Anterior cingulate cortex (tissue), 58 donors: ENCODE data around the gene TIMM9.
"Not testable (repeated sequence)": the region's sequence is repeated elsewhere in the genome, so short reads cannot be mapped to it uniquely, and the experiment has no call there.

ENCODE experiments used
- DNase-seq, 58 donors: peaks; one replicate each; lab custom pipeline; 2025; lab: John Stamatoyannopoulos, UW

Gene TIMM9

GRCh38 chr14:58427281-58428117 is at the start of gene TIMM9, which contains the start of gene KIAA0586:
TIMM9 (minus strand) TSS chr14:58427531; CDS start chr14:58411945, 15,586 bp downstream.
KIAA0586 (plus strand) TSS chr14:58427719; CDS start chr14:58428265, 546 bp downstream.
- peak; percentile 41 to 94 (median 88) for DNase-seq

GRCh38 chr14:58476320-58476719 is 49.0 kb upstream of the TIMM9 start:
- no peak for DNase-seq

- no peak for DNase-seq
Measured at GRCh38 chr14:58469309-58469708, 42.0 kb upstream of the TIMM9 start.

- DNase-seq = no peak
Measured at GRCh38 chr14:58467575-58467974, 40.2 kb upstream of the TIMM9 start.

- DNase-seq = no peak
Measured at GRCh38 chr14:58466459-58466858, 39.1 kb upstream of the TIMM9 start.

- DNase-seq = no peak
Measured at GRCh38 chr14:58465421-58465820, 38.1 kb upstream of the TIMM9 start.

- no peak for DNase-seq
Measured at GRCh38 chr14:58464652-58465051, 37.3 kb upstream of the TIMM9 start.

GRCh38 chr14:58463147-58463546 is 35.8 kb upstream of the TIMM9 start:
- DNase-seq = no peak

GRCh38 chr14:58460772-58461171 is 33.4 kb upstream of the TIMM9 start:
- DNase-seq = no peak

- DNase-seq = no peak
Measured at GRCh38 chr14:58455593-58456265, 28.4 kb upstream of the TIMM9 start.

- DNase-seq = no peak
Measured at GRCh38 chr14:58444627-58445026, 17.3 kb upstream of the TIMM9 start.

- no peak for DNase-seq
Measured at GRCh38 chr14:58439476-58439875, 12.1 kb upstream of the TIMM9 start.

GRCh38 chr14:58430156-58430555 is 2.8 kb upstream of the TIMM9 start:
- no peak for DNase-seq

GRCh38 chr14:58428118-58428683 is 870 bp upstream of the TIMM9 start:
- DNase-seq = peak in 6 of 58 donors; percentile 1 to 14 (median 8)

GRCh38 chr14:58426670-58427280 is 556 bp downstream of the TIMM9 start:
- peak in 56 of 58 donors; percentile 1 to 80 (median 50) for DNase-seq

GRCh38 chr14:58416934-58417333 is 10.4 kb downstream of the TIMM9 start:
- DNase-seq = not testable (repeated sequence)

GRCh38 chr14:58415636-58416547 is 11.4 kb downstream of the TIMM9 start:
- DNase-seq = no peak

- no peak for DNase-seq
Measured at GRCh38 chr14:58414845-58415244, 12.5 kb downstream of the TIMM9 start.

- DNase-seq = peak in 6 of 58 donors; percentile 7 to 45 (median 14)
Measured at GRCh38 chr14:58408681-58409215, 18.6 kb downstream of the TIMM9 start.
